ENCODE data around the gene PFDN2.

DNA sequence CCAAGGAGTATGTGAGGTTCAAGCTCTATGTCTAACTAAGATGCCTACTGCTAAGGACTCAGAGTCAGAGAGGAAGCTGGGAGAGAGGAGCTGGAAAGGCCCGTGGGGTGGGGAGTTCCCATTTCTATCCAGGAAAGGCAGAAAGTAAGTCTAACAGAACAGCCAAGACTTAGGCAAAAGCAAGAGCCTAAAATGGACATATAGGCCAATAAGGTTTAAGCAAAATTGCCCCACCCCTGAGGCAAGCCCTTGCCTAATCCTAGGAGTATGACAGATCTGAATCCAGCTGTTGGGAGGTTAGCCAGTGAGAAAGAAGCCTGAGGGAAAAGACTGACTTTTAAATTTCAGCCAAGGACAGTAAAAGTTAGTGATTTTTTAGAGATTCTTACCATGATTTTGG lies 21.3 kb downstream of the PFDN2 start:
- TF ChIP-seq, protein P1, sequence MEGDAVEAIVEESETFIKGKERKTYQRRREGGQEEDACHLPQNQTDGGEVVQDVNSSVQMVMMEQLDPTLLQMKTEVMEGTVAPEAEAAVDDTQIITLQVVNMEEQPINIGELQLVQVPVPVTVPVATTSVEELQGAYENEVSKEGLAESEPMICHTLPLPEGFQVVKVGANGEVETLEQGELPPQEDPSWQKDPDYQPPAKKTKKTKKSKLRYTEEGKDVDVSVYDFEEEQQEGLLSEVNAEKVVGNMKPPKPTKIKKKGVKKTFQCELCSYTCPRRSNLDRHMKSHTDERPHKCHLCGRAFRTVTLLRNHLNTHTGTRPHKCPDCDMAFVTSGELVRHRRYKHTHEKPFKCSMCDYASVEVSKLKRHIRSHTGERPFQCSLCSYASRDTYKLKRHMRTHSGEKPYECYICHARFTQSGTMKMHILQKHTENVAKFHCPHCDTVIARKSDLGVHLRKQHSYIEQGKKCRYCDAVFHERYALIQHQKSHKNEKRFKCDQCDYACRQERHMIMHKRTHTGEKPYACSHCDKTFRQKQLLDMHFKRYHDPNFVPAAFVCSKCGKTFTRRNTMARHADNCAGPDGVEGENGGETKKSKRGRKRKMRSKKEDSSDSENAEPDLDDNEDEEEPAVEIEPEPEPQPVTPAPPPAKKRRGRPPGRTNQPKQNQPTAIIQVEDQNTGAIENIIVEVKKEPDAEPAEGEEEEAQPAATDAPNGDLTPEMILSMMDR (IDR thresholded peaks at IDR 0.05; ENCODE audit: poor library complexity): no peak
- no peak for TF ChIP-seq EZH2 (IDR thresholded peaks at IDR 0.05; ENCODE audit: borderline replicate concordance)
